Fibroblast of pulmonary artery (primary cell): Measurements from ENCODE around the gene IGFBP4.

Source experiments
- DNase-seq: peaks from one replicate; pipeline ENCODE4 v3.0.0-alpha.2; 2010; ENCODE audit warnings: low read depth
- H3K4me3 ChIP-seq: replicated peaks from 2 replicates; pipeline ENCODE4 v1.5.1; 2011; ENCODE audit warnings: low read depth, mild to moderate bottlenecking, control low read depth, low read length, moderate library complexity
- CTCF ChIP-seq: IDR thresholded peaks from 2 replicates; pipeline ENCODE4 v1.5.1; 2011; ENCODE audit warnings: mild to moderate bottlenecking, control low read depth, low read length, inconsistent platforms; ENCODE audit errors: missing control alignments

The IGFBP4 gene

GRCh38 chr17:40478486-40478885, 35.2 kb downstream of the IGFBP4 start:
- H3K4me3 ChIP-seq, result no peak overlapping the region
- no peak for TF ChIP-seq CTCF
- no peak for DNase-seq

GRCh38 chr17:40479754-40480480, 36.7 kb downstream of the IGFBP4 start:
- no peak for TF ChIP-seq CTCF
- H3K4me3 ChIP-seq, result no peak overlapping the region
- no peak for DNase-seq

- TF ChIP-seq CTCF, result no peak
- no peak overlapping the region for H3K4me3 ChIP-seq
- DNase-seq, result peak; percentile 84
Observed at GRCh38 chr17:40480501-40481003, 37.3 kb downstream of the IGFBP4 start.

GRCh38 chr17:40481106-40481505, 37.9 kb downstream of the IGFBP4 start:
- no peak for DNase-seq
- H3K4me3 ChIP-seq, result no peak overlapping the region
- TF ChIP-seq CTCF, result no peak

- DNase-seq, result no peak
- TF ChIP-seq CTCF, result no peak
- no peak overlapping the region for H3K4me3 ChIP-seq
Observed at GRCh38 chr17:40482722-40483121, 39.5 kb downstream of the IGFBP4 start.

GRCh38 chr17:40483679-40484078, 40.4 kb downstream of the IGFBP4 start:
- TF ChIP-seq CTCF, result no peak
- DNase-seq, result no peak
- no peak overlapping the region for H3K4me3 ChIP-seq

GRCh38 chr17:40484285-40484972, 41.2 kb downstream of the IGFBP4 start:
- no peak for TF ChIP-seq CTCF
- DNase-seq, result no peak
- H3K4me3 ChIP-seq, result no peak overlapping the region
